H1 (cell line): Measurements from ENCODE around the gene CIITA. TPM values are rescaled to one million over a fixed set of nuclear protein-coding genes. Genes with fewer than 3 reads are reported as not detected.

ENCODE experiments used
- CTCF ChIA-PET: fragments of 300-600 bp; sonication (Branson Sonifier 250); formaldehyde crosslinking; loops from one replicate; lab custom pipeline; 2021; ENCODE audit not compliant: partially characterized antibody; lab: Charles Lee
- POLR2A ChIA-PET: fragments of 300-600 bp; sonication (Branson Sonifier 250); formaldehyde crosslinking; loops from one replicate; lab custom pipeline; 2021; ENCODE audit warnings: inconsistent platforms; ENCODE audit not compliant: partially characterized antibody; lab: Charles Lee
- DNase-seq, 2 experiments: peaks; one replicate each; pipeline versions ENCODE4 v3.0.0 to v3.0.0-alpha.2; 2010 to 2022; ENCODE audit warnings: low spot score in 2 of 2, low read depth in 1 of 2, mixed read lengths in 1 of 2
- FAIRE-seq: peaks from 2 replicates; lab custom pipeline; 2011; peaks lifted over from hg19 to GRCh38; lab: Jason Lieb, UNC
- H2AFZ ChIP-seq: 2 replicates; pipeline ENCODE4 v1.8.1; 2012; ENCODE audit warnings: low read length, inconsistent platforms
- H2AK5ac ChIP-seq: 2 replicates; pipeline ENCODE4 v1.6.1; 2013; ENCODE audit warnings: low read depth, low read length
- H2BK120ac ChIP-seq: replicated peaks from 2 replicates; pipeline ENCODE3; 2013; ENCODE audit warnings: low read depth, low read length, inconsistent platforms
- H2BK12ac ChIP-seq: 2 replicates; pipeline ENCODE4 v1.6.1; 2013; ENCODE audit warnings: low read depth, low read length
- H2BK15ac ChIP-seq: 2 replicates; pipeline ENCODE4 v1.6.1; 2013; ENCODE audit warnings: low read length
- H2BK20ac ChIP-seq: 2 replicates; pipeline ENCODE4 v1.6.1; 2013; ENCODE audit warnings: low read length
- H2BK5ac ChIP-seq: 2 replicates; pipeline ENCODE4 v1.6.1; 2013; ENCODE audit warnings: low read depth, low read length
- H3K14ac ChIP-seq: 2 replicates; pipeline ENCODE4 v1.6.1; 2013; ENCODE audit warnings: inconsistent platforms; ENCODE audit not compliant: insufficient read length
- H3K18ac ChIP-seq: 2 replicates; pipeline ENCODE4 v1.6.1; 2013; ENCODE audit warnings: low read length; ENCODE audit errors: extremely low read depth
- H3K23ac ChIP-seq: 2 replicates; pipeline ENCODE4 v1.6.1; 2013; ENCODE audit warnings: inconsistent platforms; ENCODE audit not compliant: insufficient read length
- H3K23me2 ChIP-seq: 2 replicates; pipeline ENCODE4 v1.6.1; 2013; ENCODE audit warnings: low read depth, low read length
- H3K27ac ChIP-seq: 2 replicates; pipeline ENCODE4 v1.6.1; 2011; ENCODE audit warnings: low read depth, low read length, inconsistent platforms
- H3K27me3 ChIP-seq, 4 experiments: replicated peaks in 1 of 4; 1 replicate in 1 of 4; 2 replicates in 3 of 4; pipeline versions ENCODE4 v1.6.1 to v1.8.1; 2011 to 2013; ENCODE audit warnings: low read length in 3 of 4, mild to moderate bottlenecking in 3 of 4, inconsistent platforms in 2 of 4, mixed read lengths in 2 of 4, moderate library complexity in 1 of 4; ENCODE audit not compliant: control insufficient read depth in 3 of 4, insufficient read depth in 3 of 4; ENCODE audit errors: extremely low read depth in 1 of 4
- H3K36me3 ChIP-seq, 4 experiments: 2 replicates each; pipeline versions ENCODE4 v1.6.1 to v1.8.1; 2011 to 2013; ENCODE audit warnings: mild to moderate bottlenecking in 4 of 4, low read length in 3 of 4, moderate library complexity in 2 of 4, control low read depth in 1 of 4, inconsistent platforms in 1 of 4; ENCODE audit not compliant: insufficient read depth in 4 of 4, control insufficient read depth in 2 of 4
- H3K4ac ChIP-seq: replicated peaks from 2 replicates; pipeline ENCODE3; 2013; ENCODE audit warnings: low read length, low read depth, mixed read lengths, inconsistent platforms; ENCODE audit not compliant: insufficient read length
- H3K4me1 ChIP-seq, 4 experiments: replicated peaks in 1 of 4; 1 replicate in 1 of 4; 2 replicates in 3 of 4; pipeline versions ENCODE4 v1.6.1 to v1.8.1; 2011 to 2013; ENCODE audit warnings: low read length in 3 of 4, inconsistent platforms in 2 of 4, mixed read lengths in 1 of 4; ENCODE audit not compliant: insufficient read depth in 4 of 4, control insufficient read depth in 3 of 4
- H3K4me2 ChIP-seq, 2 experiments: 2 replicates each; pipeline versions ENCODE4 v1.6.1 to v1.8.1; 2011 to 2013; ENCODE audit warnings: low read depth in 2 of 2, low read length in 2 of 2, control low read depth in 1 of 2, inconsistent platforms in 1 of 2, mild to moderate bottlenecking in 1 of 2; ENCODE audit not compliant: insufficient read depth in 1 of 2
- H3K4me3 ChIP-seq, 4 experiments: fragments of 200-600, 300-600 bp in 1 of 4; sonication (generic), shearing (Covaris generic), sonication (Bioruptor Twin) in 1 of 4; 2 replicates each; pipeline versions ENCODE4 v1.5.1 to v1.8.1; 2011 to 2016; ENCODE audit warnings: low read length in 4 of 4, low read depth in 3 of 4, control low read depth in 2 of 4, inconsistent platforms in 2 of 4, mild to moderate bottlenecking in 2 of 4, mixed read lengths in 1 of 4, moderate library complexity in 1 of 4; ENCODE audit not compliant: insufficient read depth in 2 of 4; ENCODE audit errors: extremely low read depth in 1 of 4
- H3K56ac ChIP-seq: replicated peaks from 2 replicates; pipeline ENCODE3; 2013; ENCODE audit warnings: low read depth, mild to moderate bottlenecking, mixed read lengths, low read length, inconsistent platforms; ENCODE audit not compliant: insufficient read length
- H3K79me1 ChIP-seq: 2 replicates; pipeline ENCODE4 v1.6.1; 2013; ENCODE audit warnings: low read depth, low read length, control low read depth
- H3K79me2 ChIP-seq, 2 experiments: 2 replicates each; pipeline versions ENCODE4 v1.6.1 to v1.8.1; 2012 to 2013; ENCODE audit warnings: low read length in 2 of 2, mild to moderate bottlenecking in 2 of 2, inconsistent platforms in 1 of 2; ENCODE audit not compliant: insufficient read depth in 2 of 2, control insufficient read depth in 1 of 2
- H3K9ac ChIP-seq, 4 experiments: replicated peaks in 1 of 4; 1 replicate in 1 of 4; 2 replicates in 3 of 4; pipeline versions ENCODE4 v1.6.1 to v1.8.1; 2011 to 2013; ENCODE audit warnings: low read depth in 3 of 4, low read length in 3 of 4, control low read depth in 2 of 4, mild to moderate bottlenecking in 2 of 4, moderate library complexity in 2 of 4, inconsistent platforms in 1 of 4; ENCODE audit errors: extremely low read depth in 1 of 4
- H3K9me3 ChIP-seq, 2 experiments: 2 replicates each; pipeline versions ENCODE4 v1.6.1 to v1.8.1; 2012 to 2013; ENCODE audit warnings: mild to moderate bottlenecking in 2 of 2, moderate library complexity in 2 of 2, control low read depth in 1 of 2, inconsistent platforms in 1 of 2, low read depth in 1 of 2, low read length in 1 of 2, mixed read lengths in 1 of 2; ENCODE audit not compliant: insufficient read depth in 2 of 2
- H4K20me1 ChIP-seq, 2 experiments: replicated peaks in 1 of 2; 2 replicates each; pipeline versions ENCODE3 to v1.8.1; 2011 to 2013; ENCODE audit warnings: inconsistent platforms in 2 of 2, low read length in 2 of 2, mild to moderate bottlenecking in 1 of 2; ENCODE audit not compliant: insufficient read depth in 2 of 2, control insufficient read depth in 1 of 2
- H4K5ac ChIP-seq: 2 replicates; pipeline ENCODE4 v1.6.1; 2013; ENCODE audit warnings: low read length, low read depth, mixed read lengths, inconsistent platforms; ENCODE audit not compliant: insufficient read length
- H4K8ac ChIP-seq: 2 replicates; pipeline ENCODE4 v1.8.0; 2013; ENCODE audit warnings: mild to moderate bottlenecking, moderate library complexity, low read length, inconsistent platforms; ENCODE audit not compliant: insufficient read depth; ENCODE audit errors: extremely low read depth
- H4K91ac ChIP-seq: replicated peaks from 2 replicates; pipeline ENCODE3; 2013; ENCODE audit warnings: low read length, mixed read lengths, inconsistent platforms; ENCODE audit not compliant: insufficient read length
- CEBPB ChIP-seq: IDR thresholded peaks from 2 replicates; pipeline ENCODE4 v1.6.1; 2012; ENCODE audit warnings: low read depth, low read length
- GTF2F1 ChIP-seq: IDR thresholded peaks from 2 replicates; pipeline ENCODE4 v1.6.1; 2012; ENCODE audit warnings: low read depth, low read length, improper control_type of control experiment, borderline replicate concordance
- KDM4A ChIP-seq: IDR thresholded peaks from one replicate; pipeline ENCODE4 v1.7.1; 2012; ENCODE audit warnings: low read depth, mild to moderate bottlenecking, moderate library complexity, low read length, inconsistent platforms; ENCODE audit not compliant: severe bottlenecking
- NRF1 ChIP-seq: IDR thresholded peaks from 2 replicates; pipeline ENCODE4 v1.6.1; 2011; ENCODE audit warnings: mild to moderate bottlenecking, low read depth, low read length, improper control_type of control experiment
- RNF2 ChIP-seq: fragments of 200-900, 300-1000 bp; sonication (generic); IDR thresholded peaks from 2 replicates; pipeline ENCODE4 v1.7.1; 2016; ENCODE audit warnings: borderline replicate concordance, low read depth, mild to moderate bottlenecking, antibody characterized with exemption, low read length; ENCODE audit not compliant: poor library complexity, severe bottlenecking; ENCODE audit errors: missing control alignments
- SIRT6 ChIP-seq: IDR thresholded peaks from one replicate; pipeline ENCODE4 v1.7.1; 2012; ENCODE audit warnings: low read length, inconsistent platforms
- SIX5 ChIP-seq: IDR thresholded peaks from 2 replicates; pipeline ENCODE4 v1.6.1; 2011; ENCODE audit warnings: mild to moderate bottlenecking, low read depth, low read length
- SRF ChIP-seq: IDR thresholded peaks from 2 replicates; pipeline ENCODE4 v1.6.1; 2011; ENCODE audit warnings: mild to moderate bottlenecking, low read depth, low read length, moderate library complexity
- TAF7 ChIP-seq: optimal IDR thresholded peaks from 2 replicates; pipeline ENCODE3; 2011; ENCODE audit warnings: low read depth, mild to moderate bottlenecking, inconsistent platforms, low read length, moderate library complexity, borderline replicate concordance
- TCF12 ChIP-seq: IDR thresholded peaks from 2 replicates; pipeline ENCODE4 v1.6.1; 2011; ENCODE audit warnings: low read depth, mild to moderate bottlenecking, low read length
- TEAD4 ChIP-seq: IDR thresholded peaks from 2 replicates; pipeline ENCODE4 v1.6.1; 2012; ENCODE audit warnings: low read depth, low read length, inconsistent platforms, mixed read lengths
- WGBS, 2 experiments: shearing (Covaris generic) in 1 of 2; methylation state at CpG; one replicate each; pipeline versions ENCODE4 v1.1.6 to v1.1.7; 2013 to 2015; ENCODE audit warnings: low lambda C conversion rate in 2 of 2, mixed read lengths in 2 of 2, inconsistent platforms in 1 of 2, low coverage in 1 of 2, missing lambda C conversion rate in 1 of 2; ENCODE audit not compliant: insufficient replicate concordance in 2 of 2, insufficient coverage in 1 of 2, insufficient read length in 1 of 2; ENCODE audit errors: extremely low coverage in 1 of 2, missing lambda C conversion rate in 1 of 2; 5-methylcytosine and 5-hydroxymethylcytosine counted together
- polyA plus RNA-seq, 7 experiments: library from polyadenylated mRNA; depleted of rRNA in 3 of 7; stranded (reverse) in 5 of 7; unstranded in 2 of 7; fragments of >200 nt in 5 of 7; fragments of 200-250 nt in 2 of 7; gene quantifications; 1 replicate in 5 of 7; 2 replicates in 1 of 7; 4 replicates in 1 of 7; pipeline versions ENCODE4 v1.2.1 to v1.2.3, GENCODE V29; 2011 to 2013; ENCODE audit warnings: missing spikeins in 2 of 7, mixed read lengths in 2 of 7
- total RNA-seq: library from RNA; stranded (reverse); fragmentation: NEBNext Ultra II Directional; extraction: Animal tissue kit (Norgen Biotek cat#: 25700); gene quantifications from 2 replicates; pipeline ENCODE4 v1.2.1, GENCODE V29; 2021
- TF ChIP-seq, protein P1 (sequence below), 3 experiments: IDR thresholded peaks; 1 replicate in 2 of 3; 2 replicates in 1 of 3; pipeline versions ENCODE4 v1.5.1 to v1.6.1; 2011; ENCODE audit warnings: low read length in 3 of 3, mild to moderate bottlenecking in 3 of 3, inconsistent platforms in 2 of 3, low read depth in 1 of 3, moderate library complexity in 1 of 3; ENCODE audit not compliant: insufficient read depth in 1 of 3; ENCODE audit errors: control extremely low read depth in 1 of 3

The CIITA gene
- total and polyA plus RNA-seq, 2 of the 8 experiments (the other 6 are each of a cell fraction or from before 2014, with no cell fraction given), result 0.07 to 0.17 TPM

DNA sequence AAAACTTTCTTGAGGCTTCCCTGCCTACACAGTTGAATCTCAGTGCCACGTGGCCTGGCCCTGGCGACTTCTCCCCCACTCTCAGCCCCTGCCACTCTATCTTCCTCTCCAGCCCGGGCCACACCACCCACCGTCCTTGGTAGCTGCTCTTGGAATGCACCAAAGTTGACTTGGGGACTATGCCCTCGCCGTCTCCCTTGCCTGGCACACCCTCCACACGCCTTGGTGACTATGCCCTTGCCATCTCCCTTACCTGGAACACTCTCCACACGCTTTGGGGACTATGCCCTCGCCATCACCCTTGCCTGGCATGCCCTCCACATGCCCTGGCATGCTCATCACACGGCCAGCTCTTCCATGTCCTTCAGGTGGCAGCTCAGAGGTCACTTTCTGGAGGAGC is 42.9 kb upstream of the CIITA start:
- H3K4me3 ChIP-seq, result no peak overlapping the region
- no peak overlapping the region for H3K14ac ChIP-seq
- H2BK12ac ChIP-seq, result no peak overlapping the region
- WGBS, 2 experiments, result 90% methylated on average over 10 of the region's 10 CpGs; no CpG with 5 or more reads in 1 of the 2 experiments
- no peak overlapping the region for H3K27ac ChIP-seq
- POLR2A ChIA-PET, result no interaction called here
- no peak overlapping the region for H3K4ac ChIP-seq
- no peak overlapping the region for H4K8ac ChIP-seq
- no peak overlapping the region for H2AFZ ChIP-seq
- H3K56ac ChIP-seq, result no peak overlapping the region
- H3K9me3 ChIP-seq, result no peaks in the 10 kb centered on the region
- no peaks in the 10 kb centered on the region for H3K36me3 ChIP-seq
- FAIRE-seq (no peak), DNase-seq (no peak)
- no peak for TF ChIP-seq TAF7
- no peak for TF ChIP-seq TEAD4
- no peak for TF ChIP-seq KDM4A
- no peak for TF ChIP-seq GTF2F1
- no peak for TF ChIP-seq RNF2
- TF ChIP-seq TCF12, result no peak
- TF ChIP-seq, protein P1, sequence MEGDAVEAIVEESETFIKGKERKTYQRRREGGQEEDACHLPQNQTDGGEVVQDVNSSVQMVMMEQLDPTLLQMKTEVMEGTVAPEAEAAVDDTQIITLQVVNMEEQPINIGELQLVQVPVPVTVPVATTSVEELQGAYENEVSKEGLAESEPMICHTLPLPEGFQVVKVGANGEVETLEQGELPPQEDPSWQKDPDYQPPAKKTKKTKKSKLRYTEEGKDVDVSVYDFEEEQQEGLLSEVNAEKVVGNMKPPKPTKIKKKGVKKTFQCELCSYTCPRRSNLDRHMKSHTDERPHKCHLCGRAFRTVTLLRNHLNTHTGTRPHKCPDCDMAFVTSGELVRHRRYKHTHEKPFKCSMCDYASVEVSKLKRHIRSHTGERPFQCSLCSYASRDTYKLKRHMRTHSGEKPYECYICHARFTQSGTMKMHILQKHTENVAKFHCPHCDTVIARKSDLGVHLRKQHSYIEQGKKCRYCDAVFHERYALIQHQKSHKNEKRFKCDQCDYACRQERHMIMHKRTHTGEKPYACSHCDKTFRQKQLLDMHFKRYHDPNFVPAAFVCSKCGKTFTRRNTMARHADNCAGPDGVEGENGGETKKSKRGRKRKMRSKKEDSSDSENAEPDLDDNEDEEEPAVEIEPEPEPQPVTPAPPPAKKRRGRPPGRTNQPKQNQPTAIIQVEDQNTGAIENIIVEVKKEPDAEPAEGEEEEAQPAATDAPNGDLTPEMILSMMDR (IDR thresholded peaks at IDR 0.05; ENCODE audit: control extremely low read depth in 1 of 3, insufficient read depth in 1 of 3, low read depth in 1 of 3, low read length in 3 of 3), result no peak
- TF ChIP-seq SRF, result no peak
- TF ChIP-seq NRF1, result no peak
- no peak for TF ChIP-seq SIRT6
- TF ChIP-seq CEBPB, result no peak
- no peak for TF ChIP-seq SIX5
- no peak overlapping the region for H4K5ac ChIP-seq
- no peaks in the 10 kb centered on the region for H4K20me1 ChIP-seq
- no peak overlapping the region for H2BK5ac ChIP-seq
- H3K79me2 ChIP-seq, result no peaks in the 10 kb centered on the region
- no peak overlapping the region for H3K23ac ChIP-seq
- no peaks in the 10 kb centered on the region for H3K23me2 ChIP-seq
- H2BK15ac ChIP-seq, result no peak overlapping the region
- no peak overlapping the region for H2AK5ac ChIP-seq
- CTCF ChIA-PET, result interaction anchor here (1.7 to 2.4 kb wide), 2 partner anchors 21 to 84 kb away, joined by 4 to 6 read pairs; no protein-coding TSS in a partner anchor
- no peaks in the 10 kb centered on the region for H3K79me1 ChIP-seq
- H4K91ac ChIP-seq, result no peak overlapping the region
- no peak overlapping the region for H2BK120ac ChIP-seq
- no peak overlapping the region for H3K18ac ChIP-seq
- 0 out of 7 replicates have a peak, but pooled peaks cover 0 to under 1% (median 0%) of the 10 kb centered on the region in 4 experiments for H3K4me1 ChIP-seq
- no peak overlapping the region for H3K4me2 ChIP-seq
- no peak overlapping the region for H2BK20ac ChIP-seq
- H3K9ac ChIP-seq, result no peak overlapping the region
- H3K27me3 ChIP-seq, result peaks cover 0 to 3% (median 0%) of the 10 kb centered on the region in 4 experiments; a peak in 1 of 7 replicates
